Esophagus muscularis mucosa (tissue), 4 donors: Measurements from ENCODE around the gene PTPN23.

ENCODE experiments used
- EP300 ChIP-seq: sonication (generic); formaldehyde crosslinking; IDR thresholded peaks from one replicate; pipeline ENCODE4 v1.6.1; 2017; ENCODE audit warnings: antibody characterized with exemption
- POLR2A ChIP-seq: fragments of 450-650 bp; IDR thresholded peaks from one replicate; pipeline ENCODE4 v1.6.1; 2017; ENCODE audit warnings: antibody characterized with exemption, moderate library complexity, mild to moderate bottlenecking, low read depth
- POLR2AphosphoS5 ChIP-seq, 2 donors: sonication (generic); formaldehyde crosslinking; IDR thresholded peaks; one replicate each; pipeline ENCODE4 v1.6.1; 2017; ENCODE audit warnings: antibody characterized with exemption in 2 of 2
- TF ChIP-seq, protein P1 (sequence below), 3 experiments: fragments of 200-600 bp in 2 of 3; fragments of 450-650 bp in 1 of 3; sonication (generic) in 2 of 3; IDR thresholded peaks; one replicate each; pipeline ENCODE4 v1.5.1; 2017 to 2019; ENCODE audit warnings: antibody characterized with exemption in 3 of 3, mild to moderate bottlenecking in 2 of 3, moderate library complexity in 1 of 3

DNA sequence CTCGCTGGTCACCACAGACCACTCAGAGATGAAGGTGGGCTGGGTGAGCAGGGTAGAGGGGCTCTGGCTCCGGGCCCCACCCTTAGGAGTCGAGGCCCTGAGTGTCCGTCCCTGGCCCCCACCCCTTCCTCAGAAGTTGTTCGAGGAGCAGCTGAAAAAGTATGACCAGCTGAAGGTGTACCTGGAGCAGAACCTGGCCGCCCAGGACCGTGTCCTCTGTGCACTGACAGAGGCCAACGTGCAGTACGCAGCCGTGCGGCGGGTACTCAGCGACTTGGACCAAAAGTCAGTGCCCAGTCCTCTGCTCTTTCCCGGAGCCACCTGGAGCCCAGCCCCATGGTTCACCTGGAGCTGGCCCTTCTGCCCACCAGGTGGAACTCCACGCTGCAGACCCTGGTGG is 28.5 kb downstream of the PTPN23 start:
- TF ChIP-seq, protein P1, sequence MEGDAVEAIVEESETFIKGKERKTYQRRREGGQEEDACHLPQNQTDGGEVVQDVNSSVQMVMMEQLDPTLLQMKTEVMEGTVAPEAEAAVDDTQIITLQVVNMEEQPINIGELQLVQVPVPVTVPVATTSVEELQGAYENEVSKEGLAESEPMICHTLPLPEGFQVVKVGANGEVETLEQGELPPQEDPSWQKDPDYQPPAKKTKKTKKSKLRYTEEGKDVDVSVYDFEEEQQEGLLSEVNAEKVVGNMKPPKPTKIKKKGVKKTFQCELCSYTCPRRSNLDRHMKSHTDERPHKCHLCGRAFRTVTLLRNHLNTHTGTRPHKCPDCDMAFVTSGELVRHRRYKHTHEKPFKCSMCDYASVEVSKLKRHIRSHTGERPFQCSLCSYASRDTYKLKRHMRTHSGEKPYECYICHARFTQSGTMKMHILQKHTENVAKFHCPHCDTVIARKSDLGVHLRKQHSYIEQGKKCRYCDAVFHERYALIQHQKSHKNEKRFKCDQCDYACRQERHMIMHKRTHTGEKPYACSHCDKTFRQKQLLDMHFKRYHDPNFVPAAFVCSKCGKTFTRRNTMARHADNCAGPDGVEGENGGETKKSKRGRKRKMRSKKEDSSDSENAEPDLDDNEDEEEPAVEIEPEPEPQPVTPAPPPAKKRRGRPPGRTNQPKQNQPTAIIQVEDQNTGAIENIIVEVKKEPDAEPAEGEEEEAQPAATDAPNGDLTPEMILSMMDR (IDR thresholded peaks at IDR 0.05), result no peak
- TF ChIP-seq POLR2A (no peak), EP300 (no peak), POLR2AphosphoS5 (IDR thresholded peaks at IDR 0.05) (no peak)
